A673 (cell line): Measurements from ENCODE around the gene CYP3A4.

Source experiments
- EZH2 ChIP-seq: fragments of 200-600 bp; sonication (generic); IDR thresholded peaks from 2 replicates; pipeline ENCODE4 v1.6.1; 2017; ENCODE audit warnings: borderline replicate concordance, low read depth, mild to moderate bottlenecking, mixed read lengths, antibody characterized with exemption, low read length; ENCODE audit not compliant: poor library complexity, severe bottlenecking
- TF ChIP-seq, protein P1 (sequence below): fragments of 300-800, 200-600 bp; sonication (generic); conservative IDR thresholded peaks from 2 replicates; pipeline ENCODE4 v1.5.1; 2017; ENCODE audit warnings: low read depth, mild to moderate bottlenecking, antibody characterized with exemption, low read length, moderate library complexity, mixed read lengths

DNA sequence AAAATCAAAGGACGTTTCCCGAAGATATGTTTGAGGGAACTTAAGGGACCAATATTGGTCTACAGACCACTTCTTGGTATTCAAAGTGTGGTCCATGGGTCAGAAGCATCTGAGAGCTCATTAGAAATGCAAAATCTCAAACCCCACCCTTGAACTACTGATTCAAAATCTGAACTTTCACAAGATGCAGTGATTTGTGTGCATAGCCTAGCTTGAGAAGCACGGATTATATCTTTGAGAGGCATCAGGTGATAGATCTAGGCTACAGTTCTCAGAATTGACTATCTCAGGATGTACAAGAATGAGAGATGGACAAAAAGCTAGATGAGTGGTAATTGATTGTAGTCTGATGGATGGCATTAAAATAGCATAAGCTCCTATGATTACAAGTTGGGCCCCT lies 19.5 kb downstream of the CYP3A4 start:
- no peak for TF ChIP-seq EZH2
- TF ChIP-seq, protein P1, sequence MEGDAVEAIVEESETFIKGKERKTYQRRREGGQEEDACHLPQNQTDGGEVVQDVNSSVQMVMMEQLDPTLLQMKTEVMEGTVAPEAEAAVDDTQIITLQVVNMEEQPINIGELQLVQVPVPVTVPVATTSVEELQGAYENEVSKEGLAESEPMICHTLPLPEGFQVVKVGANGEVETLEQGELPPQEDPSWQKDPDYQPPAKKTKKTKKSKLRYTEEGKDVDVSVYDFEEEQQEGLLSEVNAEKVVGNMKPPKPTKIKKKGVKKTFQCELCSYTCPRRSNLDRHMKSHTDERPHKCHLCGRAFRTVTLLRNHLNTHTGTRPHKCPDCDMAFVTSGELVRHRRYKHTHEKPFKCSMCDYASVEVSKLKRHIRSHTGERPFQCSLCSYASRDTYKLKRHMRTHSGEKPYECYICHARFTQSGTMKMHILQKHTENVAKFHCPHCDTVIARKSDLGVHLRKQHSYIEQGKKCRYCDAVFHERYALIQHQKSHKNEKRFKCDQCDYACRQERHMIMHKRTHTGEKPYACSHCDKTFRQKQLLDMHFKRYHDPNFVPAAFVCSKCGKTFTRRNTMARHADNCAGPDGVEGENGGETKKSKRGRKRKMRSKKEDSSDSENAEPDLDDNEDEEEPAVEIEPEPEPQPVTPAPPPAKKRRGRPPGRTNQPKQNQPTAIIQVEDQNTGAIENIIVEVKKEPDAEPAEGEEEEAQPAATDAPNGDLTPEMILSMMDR = no peak
